IPS DF 4.7 (cell line): Measurements from ENCODE around the gene ABCA7.

Experiments
- DNase-seq: peaks from one replicate; pipeline ENCODE4 v3.0.0-alpha.2; 2013; ENCODE audit warnings: low spot score; ENCODE audit errors: extremely low read depth

ABCA7 gene

GRCh38 chr19:1039646-1040475, at the start of gene ABCA7:
ABCA7 (plus strand) TSS chr19:1040107; CDS start chr19:1041362, 1,255 bp downstream.
- peak; percentile 94 for DNase-seq

DNA sequence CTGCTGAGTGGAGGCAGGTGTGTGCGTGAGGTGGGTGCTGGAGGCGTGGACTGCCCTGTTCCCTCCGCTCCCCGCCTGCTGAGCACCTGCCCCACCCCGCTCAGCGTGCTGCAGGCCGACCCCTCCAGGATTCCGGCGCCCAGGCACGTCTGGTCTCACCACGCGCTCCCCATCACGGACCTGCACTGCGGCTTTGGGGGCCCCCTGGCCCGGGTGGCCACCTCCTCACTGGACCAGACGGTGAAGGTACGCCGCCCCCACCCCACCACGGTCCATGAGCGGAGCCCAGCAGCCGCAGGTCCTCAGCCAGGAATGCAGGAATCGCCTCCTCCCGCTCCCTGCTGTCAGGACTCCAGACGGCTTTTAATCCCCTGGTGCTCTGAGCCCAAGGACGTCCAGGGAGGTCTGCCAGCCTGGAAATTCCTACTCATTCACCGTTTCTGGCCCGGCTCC, 49.8 kb upstream of the ABCA7 start:
- DNase-seq, result no peak

- DNase-seq, result no peak
These were observed 49.2 kb upstream of the ABCA7 start for GRCh38 chr19:990746-991145.

DNA sequence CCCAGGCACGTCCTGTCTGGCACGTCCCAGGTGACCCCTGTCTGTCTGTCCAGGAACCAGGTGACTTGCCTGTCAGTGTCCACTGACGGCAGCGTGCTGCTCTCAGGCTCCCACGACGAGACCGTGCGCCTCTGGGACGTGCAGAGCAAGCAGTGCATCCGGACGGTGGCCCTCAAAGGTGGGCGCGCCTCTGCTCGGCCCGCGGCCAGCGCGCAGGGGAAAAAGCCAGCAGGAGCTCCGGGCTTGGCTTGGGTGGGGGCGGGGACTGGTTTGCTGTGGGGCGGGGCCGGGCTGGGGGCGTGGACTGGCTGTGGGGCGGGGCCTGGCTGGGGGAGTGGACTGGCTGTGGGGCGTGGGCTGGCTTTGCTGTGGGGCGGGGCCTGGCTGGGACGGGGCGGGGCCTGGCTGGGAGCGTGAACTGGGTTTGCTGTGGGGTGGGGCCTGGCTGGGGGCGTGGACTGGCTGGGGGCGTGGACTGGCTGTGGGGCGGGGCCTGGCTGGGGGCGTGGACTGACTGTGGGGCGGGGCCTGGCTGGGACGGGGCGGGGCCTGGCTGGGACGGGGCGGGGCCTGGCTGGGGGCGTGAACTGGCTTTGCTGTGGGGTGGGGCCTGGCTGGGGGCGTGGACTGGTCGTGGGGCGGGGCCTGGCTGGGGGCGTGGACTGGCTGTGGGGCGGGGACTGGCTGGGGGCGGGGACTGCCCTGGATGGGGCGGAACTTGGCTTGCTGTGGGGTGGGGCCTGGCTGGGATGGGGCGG, 48.6 kb upstream of the ABCA7 start:
- no peak for DNase-seq

GRCh38 chr19:991932-992669, 47.8 kb upstream of the ABCA7 start:
- no peak for DNase-seq

DNA sequence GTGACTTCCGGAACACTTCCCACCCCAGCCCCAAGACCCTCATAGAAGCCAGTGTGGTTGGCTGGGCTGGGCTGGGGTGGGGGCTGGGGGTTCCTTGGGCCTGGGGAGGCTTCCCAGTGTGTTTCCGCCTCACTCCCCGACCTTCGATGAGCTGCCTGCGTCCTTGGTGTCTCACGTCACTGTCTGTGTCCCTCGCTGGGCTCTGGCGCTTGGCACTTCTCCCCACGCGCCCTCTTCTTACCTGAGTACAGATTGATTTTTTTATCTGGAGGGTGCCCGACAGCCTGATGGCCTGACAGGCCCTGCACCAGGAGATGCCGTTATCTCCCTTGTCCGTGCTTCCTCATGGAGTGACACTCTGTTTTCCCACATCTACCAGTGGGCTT, 47.2 kb upstream of the ABCA7 start:
- DNase-seq, result no peak

DNA sequence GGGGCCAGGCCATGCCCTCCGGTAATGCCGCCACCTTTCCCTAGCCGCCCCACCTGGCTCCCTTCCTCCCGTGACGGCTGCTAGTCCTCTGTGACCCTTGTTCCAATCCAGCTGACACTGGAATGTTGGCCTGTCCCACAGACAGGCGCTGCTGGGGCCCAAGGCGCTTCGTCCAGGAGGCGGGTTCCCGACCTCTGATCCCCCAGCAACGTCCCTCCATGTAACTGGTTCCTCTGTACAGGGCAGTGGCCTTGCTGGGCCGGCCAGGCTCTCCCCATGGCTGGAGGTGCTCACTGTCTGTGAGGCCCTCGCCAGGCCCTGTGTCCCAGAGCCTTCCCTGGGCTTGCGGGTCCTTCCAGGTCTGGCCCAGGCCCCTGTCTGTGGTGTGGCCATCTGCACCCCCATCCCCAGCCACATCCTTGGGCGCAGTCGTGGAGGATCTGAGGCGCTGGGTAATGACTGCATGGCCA, 46.5 kb upstream of the ABCA7 start:
- DNase-seq, result no peak

- DNase-seq, result no peak
These were observed 46.0 kb upstream of the ABCA7 start for GRCh38 chr19:993831-994393.

- no peak for DNase-seq
These were observed 45.4 kb upstream of the ABCA7 start for GRCh38 chr19:994516-994915.

GRCh38 chr19:995051-995827, 44.7 kb upstream of the ABCA7 start:
- no peak for DNase-seq

DNA sequence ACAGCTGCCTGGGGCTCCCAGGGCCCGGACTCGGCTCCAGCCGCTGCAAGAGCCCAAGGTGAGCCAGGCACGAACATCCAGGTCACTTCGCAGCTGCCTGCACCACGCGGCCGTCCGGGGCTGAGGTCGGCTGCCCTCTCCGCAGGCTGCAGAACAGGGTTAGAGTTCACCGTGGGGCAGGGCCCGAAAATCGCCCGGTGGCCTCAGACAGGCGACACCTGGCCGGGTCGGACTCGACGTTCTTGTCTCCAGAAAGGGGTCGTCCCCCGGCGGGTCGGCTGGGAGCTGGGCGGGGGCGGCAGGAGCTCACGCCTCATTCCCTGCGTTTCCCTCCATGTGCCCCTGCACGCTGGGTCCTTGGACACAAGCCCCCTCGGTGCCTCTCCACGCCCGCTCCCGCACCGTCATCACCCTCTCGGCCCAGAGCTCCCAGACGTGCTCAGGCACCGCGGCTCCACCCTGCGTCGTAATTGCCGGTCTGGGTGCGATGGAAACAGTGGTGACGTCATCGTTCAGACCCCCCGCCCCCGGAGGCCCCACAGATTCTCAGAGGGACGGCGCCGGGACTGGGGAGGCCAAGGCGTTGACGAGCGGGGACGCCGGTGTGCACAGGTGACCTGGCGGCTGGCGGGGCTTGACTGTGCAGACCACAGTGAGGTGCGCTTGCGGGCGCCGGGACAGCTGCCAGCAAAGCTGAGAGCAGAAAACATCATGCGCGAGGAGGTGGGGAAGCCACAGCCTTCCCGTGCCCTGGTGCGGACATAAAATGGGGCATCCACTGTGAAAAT, 43.7 kb upstream of the ABCA7 start:
- DNase-seq, result no peak

DNA sequence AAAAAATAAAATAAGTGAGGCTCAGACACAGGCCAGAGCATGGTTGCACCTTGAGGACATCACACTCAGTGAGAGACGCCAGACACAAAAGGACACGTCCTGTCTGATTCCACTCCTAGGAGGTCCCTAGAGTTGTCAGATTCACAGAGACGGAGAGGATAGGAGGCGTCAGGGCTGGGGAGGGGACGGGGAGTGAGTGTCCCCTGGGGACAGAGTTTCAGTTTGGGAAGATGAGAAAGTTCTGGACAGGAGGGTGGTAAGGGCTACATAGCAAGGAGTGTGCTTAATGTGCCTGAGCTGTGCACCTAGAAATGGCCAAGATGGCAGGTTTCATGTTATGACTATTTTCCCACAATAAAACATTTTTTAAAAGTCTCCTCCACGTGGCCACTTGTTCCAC, 41.8 kb upstream of the ABCA7 start:
- no peak for DNase-seq

GRCh38 chr19:999379-999719, 40.6 kb upstream of the ABCA7 start:
- no peak for DNase-seq

DNA sequence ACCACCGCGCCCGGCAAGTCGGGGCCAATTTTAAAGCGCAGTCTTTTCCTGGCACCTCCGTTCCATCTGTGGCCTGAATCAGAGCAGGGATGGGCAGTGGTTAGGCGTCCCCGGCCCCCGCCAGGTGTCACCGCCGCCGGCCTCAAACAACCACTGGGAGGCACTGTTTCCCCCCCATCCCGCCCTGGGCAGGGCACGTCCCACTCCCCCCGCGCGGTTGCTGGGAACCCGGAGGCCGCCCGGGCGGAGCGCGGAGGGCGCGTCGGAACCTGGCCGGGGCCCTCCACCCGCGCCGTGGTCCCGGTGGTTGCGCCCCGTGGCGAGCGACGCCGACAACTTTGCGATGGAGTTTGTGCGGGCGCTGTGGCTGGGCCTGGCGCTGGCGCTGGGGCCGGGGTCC, 39.8 kb upstream of the ABCA7 start, which contains the start of gene GRIN3B:
GRIN3B (plus strand) TSS at position 325 of the 400 bp plus-strand sequence; CDS start at position 344, 19 bp downstream.
- DNase-seq, result no peak

DNA sequence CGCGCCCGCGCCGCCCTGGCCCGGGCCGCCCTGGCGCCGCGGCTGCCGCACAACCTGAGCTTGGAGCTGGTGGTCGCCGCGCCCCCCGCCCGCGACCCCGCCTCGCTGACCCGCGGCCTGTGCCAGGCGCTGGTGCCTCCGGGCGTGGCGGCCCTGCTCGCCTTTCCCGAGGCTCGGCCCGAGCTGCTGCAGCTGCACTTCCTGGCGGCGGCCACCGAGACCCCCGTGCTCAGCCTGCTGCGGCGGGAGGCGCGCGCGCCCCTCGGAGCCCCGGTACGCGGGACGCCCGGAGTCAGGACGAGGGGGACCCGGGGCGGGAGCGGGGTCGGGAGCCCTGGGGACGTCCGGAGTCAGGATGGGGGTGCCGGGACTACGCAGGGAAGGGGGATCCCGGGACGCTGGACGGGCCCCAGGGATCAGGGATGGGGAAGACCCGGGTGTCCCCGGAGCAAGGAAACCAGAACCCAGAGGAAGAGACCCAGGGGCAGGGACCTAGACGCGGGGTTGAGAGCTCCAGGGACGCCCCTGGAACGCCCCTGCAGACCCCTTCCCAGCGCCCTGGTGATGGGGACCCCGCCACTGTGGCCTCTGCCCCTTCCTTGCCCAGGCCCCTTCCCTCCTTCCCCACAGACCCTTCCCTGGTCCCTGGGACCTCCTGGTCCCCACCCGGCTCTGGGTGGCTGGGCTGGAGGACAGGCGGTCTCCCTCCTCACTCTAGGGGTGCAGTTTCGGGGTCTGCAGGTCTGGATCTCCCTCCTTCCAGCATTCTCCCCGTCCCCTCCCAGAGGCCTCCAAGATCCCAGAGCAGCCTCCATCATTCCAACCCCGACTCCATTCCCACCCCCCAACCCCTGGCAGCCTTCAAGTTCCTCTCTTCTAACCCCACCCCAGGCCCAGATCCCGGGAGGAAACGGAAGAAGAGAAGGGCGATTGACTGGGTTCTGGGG, 39.0 kb upstream of the ABCA7 start:
- DNase-seq, result no peak

DNA sequence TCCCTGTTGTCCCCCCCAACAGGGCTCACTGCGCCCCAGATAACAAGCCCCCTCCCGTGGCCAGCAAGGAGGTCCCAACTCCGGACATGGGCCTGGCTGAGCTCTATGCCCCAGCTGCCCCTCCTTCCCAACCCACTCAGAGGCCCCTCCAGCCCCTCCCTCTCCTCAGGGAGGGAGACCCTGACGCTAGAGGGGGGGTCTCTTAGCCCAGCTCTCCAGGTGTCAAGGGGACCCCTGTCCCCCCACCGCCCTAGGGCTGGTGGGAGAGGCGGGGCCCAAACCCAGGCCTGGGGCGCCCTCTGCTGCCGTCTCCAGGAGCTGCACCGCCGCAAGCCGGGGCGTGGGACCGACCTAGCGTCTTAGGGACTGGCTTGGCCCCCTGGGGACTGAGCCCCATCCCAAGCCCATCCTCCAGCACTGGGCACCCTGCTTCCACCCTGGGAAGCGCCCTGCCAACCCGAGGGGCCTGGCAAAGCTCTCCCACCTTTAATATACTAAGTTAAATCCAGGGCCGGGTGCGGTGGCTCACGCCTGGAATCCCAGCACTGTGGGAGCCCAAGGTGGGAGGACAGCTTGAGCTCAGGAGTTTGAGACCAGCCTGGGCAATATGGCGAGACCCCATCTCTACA, 38.3 kb upstream of the ABCA7 start:
- no peak for DNase-seq

- DNase-seq, result no peak
These were observed 37.3 kb upstream of the ABCA7 start for GRCh38 chr19:1002600-1002999.

DNA sequence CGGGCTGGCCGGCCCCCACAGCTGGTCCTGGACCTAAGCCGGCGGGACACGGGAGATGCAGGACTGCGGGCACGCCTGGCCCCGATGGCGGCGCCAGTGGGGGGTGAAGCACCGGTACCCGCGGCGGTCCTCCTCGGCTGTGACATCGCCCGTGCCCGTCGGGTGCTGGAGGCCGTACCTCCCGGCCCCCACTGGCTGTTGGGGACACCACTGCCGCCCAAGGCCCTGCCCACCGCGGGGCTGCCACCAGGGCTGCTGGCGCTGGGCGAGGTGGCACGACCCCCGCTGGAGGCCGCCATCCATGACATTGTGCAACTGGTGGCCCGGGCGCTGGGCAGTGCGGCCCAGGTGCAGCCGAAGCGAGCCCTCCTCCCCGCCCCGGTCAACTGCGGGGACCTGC, 36.6 kb upstream of the ABCA7 start:
- no peak for DNase-seq
